H1 (cell line): Measurements from ENCODE around the gene SCAPER. TPM values are rescaled to one million over a fixed set of nuclear protein-coding genes. Genes with fewer than 3 reads are reported as not detected.

Experiments used
- CTCF ChIA-PET: fragments of 300-600 bp; sonication (Branson Sonifier 250); formaldehyde crosslinking; loops from one replicate; lab custom pipeline; 2021; ENCODE audit not compliant: partially characterized antibody; lab: Charles Lee
- POLR2A ChIA-PET: fragments of 300-600 bp; sonication (Branson Sonifier 250); formaldehyde crosslinking; loops from one replicate; lab custom pipeline; 2021; ENCODE audit warnings: inconsistent platforms; ENCODE audit not compliant: partially characterized antibody; lab: Charles Lee
- DNase-seq, 2 experiments: peaks; one replicate each; pipeline versions ENCODE4 v3.0.0 to v3.0.0-alpha.2; 2010 to 2022; ENCODE audit warnings: low spot score in 2 of 2, low read depth in 1 of 2, mixed read lengths in 1 of 2
- FAIRE-seq: peaks from 2 replicates; lab custom pipeline; 2011; peaks lifted over from hg19 to GRCh38; lab: Jason Lieb, UNC
- H2AFZ ChIP-seq: 2 replicates; pipeline ENCODE4 v1.8.1; 2012; ENCODE audit warnings: low read length, inconsistent platforms
- H2AK5ac ChIP-seq: 2 replicates; pipeline ENCODE4 v1.6.1; 2013; ENCODE audit warnings: low read depth, low read length
- H2BK120ac ChIP-seq: replicated peaks from 2 replicates; pipeline ENCODE3; 2013; ENCODE audit warnings: low read depth, low read length, inconsistent platforms
- H2BK12ac ChIP-seq: 2 replicates; pipeline ENCODE4 v1.6.1; 2013; ENCODE audit warnings: low read depth, low read length
- H2BK15ac ChIP-seq: 2 replicates; pipeline ENCODE4 v1.6.1; 2013; ENCODE audit warnings: low read length
- H2BK20ac ChIP-seq: 2 replicates; pipeline ENCODE4 v1.6.1; 2013; ENCODE audit warnings: low read length
- H2BK5ac ChIP-seq: 2 replicates; pipeline ENCODE4 v1.6.1; 2013; ENCODE audit warnings: low read depth, low read length
- H3K14ac ChIP-seq: 2 replicates; pipeline ENCODE4 v1.6.1; 2013; ENCODE audit warnings: inconsistent platforms; ENCODE audit not compliant: insufficient read length
- H3K18ac ChIP-seq: 2 replicates; pipeline ENCODE4 v1.6.1; 2013; ENCODE audit warnings: low read length; ENCODE audit errors: extremely low read depth
- H3K23ac ChIP-seq: 2 replicates; pipeline ENCODE4 v1.6.1; 2013; ENCODE audit warnings: inconsistent platforms; ENCODE audit not compliant: insufficient read length
- H3K23me2 ChIP-seq: 2 replicates; pipeline ENCODE4 v1.6.1; 2013; ENCODE audit warnings: low read depth, low read length
- H3K27ac ChIP-seq: 2 replicates; pipeline ENCODE4 v1.6.1; 2011; ENCODE audit warnings: low read depth, low read length, inconsistent platforms
- H3K27me3 ChIP-seq, 4 experiments: replicated peaks in 1 of 4; 1 replicate in 1 of 4; 2 replicates in 3 of 4; pipeline versions ENCODE4 v1.6.1 to v1.8.1; 2011 to 2013; ENCODE audit warnings: low read length in 3 of 4, mild to moderate bottlenecking in 3 of 4, inconsistent platforms in 2 of 4, mixed read lengths in 2 of 4, moderate library complexity in 1 of 4; ENCODE audit not compliant: control insufficient read depth in 3 of 4, insufficient read depth in 3 of 4; ENCODE audit errors: extremely low read depth in 1 of 4
- H3K36me3 ChIP-seq, 4 experiments: 2 replicates each; pipeline versions ENCODE4 v1.6.1 to v1.8.1; 2011 to 2013; ENCODE audit warnings: mild to moderate bottlenecking in 4 of 4, low read length in 3 of 4, moderate library complexity in 2 of 4, control low read depth in 1 of 4, inconsistent platforms in 1 of 4; ENCODE audit not compliant: insufficient read depth in 4 of 4, control insufficient read depth in 2 of 4
- H3K4ac ChIP-seq: replicated peaks from 2 replicates; pipeline ENCODE3; 2013; ENCODE audit warnings: low read length, low read depth, mixed read lengths, inconsistent platforms; ENCODE audit not compliant: insufficient read length
- H3K4me1 ChIP-seq, 4 experiments: replicated peaks in 1 of 4; 1 replicate in 1 of 4; 2 replicates in 3 of 4; pipeline versions ENCODE4 v1.6.1 to v1.8.1; 2011 to 2013; ENCODE audit warnings: low read length in 3 of 4, inconsistent platforms in 2 of 4, mixed read lengths in 1 of 4; ENCODE audit not compliant: insufficient read depth in 4 of 4, control insufficient read depth in 3 of 4
- H3K4me2 ChIP-seq, 2 experiments: 2 replicates each; pipeline versions ENCODE4 v1.6.1 to v1.8.1; 2011 to 2013; ENCODE audit warnings: low read depth in 2 of 2, low read length in 2 of 2, control low read depth in 1 of 2, inconsistent platforms in 1 of 2, mild to moderate bottlenecking in 1 of 2; ENCODE audit not compliant: insufficient read depth in 1 of 2
- H3K4me3 ChIP-seq, 4 experiments: fragments of 200-600, 300-600 bp in 1 of 4; sonication (generic), shearing (Covaris generic), sonication (Bioruptor Twin) in 1 of 4; 2 replicates each; pipeline versions ENCODE4 v1.5.1 to v1.8.1; 2011 to 2016; ENCODE audit warnings: low read length in 4 of 4, low read depth in 3 of 4, control low read depth in 2 of 4, inconsistent platforms in 2 of 4, mild to moderate bottlenecking in 2 of 4, mixed read lengths in 1 of 4, moderate library complexity in 1 of 4; ENCODE audit not compliant: insufficient read depth in 2 of 4; ENCODE audit errors: extremely low read depth in 1 of 4
- H3K56ac ChIP-seq: replicated peaks from 2 replicates; pipeline ENCODE3; 2013; ENCODE audit warnings: low read depth, mild to moderate bottlenecking, mixed read lengths, low read length, inconsistent platforms; ENCODE audit not compliant: insufficient read length
- H3K79me1 ChIP-seq: 2 replicates; pipeline ENCODE4 v1.6.1; 2013; ENCODE audit warnings: low read depth, low read length, control low read depth
- H3K79me2 ChIP-seq, 2 experiments: 2 replicates each; pipeline versions ENCODE4 v1.6.1 to v1.8.1; 2012 to 2013; ENCODE audit warnings: low read length in 2 of 2, mild to moderate bottlenecking in 2 of 2, inconsistent platforms in 1 of 2; ENCODE audit not compliant: insufficient read depth in 2 of 2, control insufficient read depth in 1 of 2
- H3K9ac ChIP-seq, 4 experiments: replicated peaks in 1 of 4; 1 replicate in 1 of 4; 2 replicates in 3 of 4; pipeline versions ENCODE4 v1.6.1 to v1.8.1; 2011 to 2013; ENCODE audit warnings: low read depth in 3 of 4, low read length in 3 of 4, control low read depth in 2 of 4, mild to moderate bottlenecking in 2 of 4, moderate library complexity in 2 of 4, inconsistent platforms in 1 of 4; ENCODE audit errors: extremely low read depth in 1 of 4
- H3K9me3 ChIP-seq, 2 experiments: 2 replicates each; pipeline versions ENCODE4 v1.6.1 to v1.8.1; 2012 to 2013; ENCODE audit warnings: mild to moderate bottlenecking in 2 of 2, moderate library complexity in 2 of 2, control low read depth in 1 of 2, inconsistent platforms in 1 of 2, low read depth in 1 of 2, low read length in 1 of 2, mixed read lengths in 1 of 2; ENCODE audit not compliant: insufficient read depth in 2 of 2
- H4K20me1 ChIP-seq, 2 experiments: replicated peaks in 1 of 2; 2 replicates each; pipeline versions ENCODE3 to v1.8.1; 2011 to 2013; ENCODE audit warnings: inconsistent platforms in 2 of 2, low read length in 2 of 2, mild to moderate bottlenecking in 1 of 2; ENCODE audit not compliant: insufficient read depth in 2 of 2, control insufficient read depth in 1 of 2
- H4K5ac ChIP-seq: 2 replicates; pipeline ENCODE4 v1.6.1; 2013; ENCODE audit warnings: low read length, low read depth, mixed read lengths, inconsistent platforms; ENCODE audit not compliant: insufficient read length
- H4K8ac ChIP-seq: 2 replicates; pipeline ENCODE4 v1.8.0; 2013; ENCODE audit warnings: mild to moderate bottlenecking, moderate library complexity, low read length, inconsistent platforms; ENCODE audit not compliant: insufficient read depth; ENCODE audit errors: extremely low read depth
- H4K91ac ChIP-seq: replicated peaks from 2 replicates; pipeline ENCODE3; 2013; ENCODE audit warnings: low read length, mixed read lengths, inconsistent platforms; ENCODE audit not compliant: insufficient read length
- ATF2 ChIP-seq: IDR thresholded peaks from 2 replicates; pipeline ENCODE4 v1.6.1; 2012; ENCODE audit warnings: low read length, inconsistent platforms
- BRCA1 ChIP-seq: IDR thresholded peaks from 2 replicates; pipeline ENCODE4 v1.6.1; 2012; ENCODE audit warnings: low read depth, low read length, improper control_type of control experiment
- CBX8 ChIP-seq: fragments of 300-800, 300-1000 bp; sonication (generic); IDR thresholded peaks from 2 replicates; pipeline ENCODE4 v1.7.1; 2016; ENCODE audit warnings: low read depth, low read length, borderline replicate concordance
- CEBPB ChIP-seq: IDR thresholded peaks from 2 replicates; pipeline ENCODE4 v1.6.1; 2012; ENCODE audit warnings: low read depth, low read length
- EP300 ChIP-seq, 2 experiments: IDR thresholded peaks; 1 replicate in 1 of 2; 2 replicates in 1 of 2; pipeline ENCODE4 v1.6.1; 2011 to 2012; ENCODE audit warnings: low read depth in 2 of 2, low read length in 2 of 2, mild to moderate bottlenecking in 2 of 2, borderline replicate concordance in 1 of 2, inconsistent platforms in 1 of 2, moderate library complexity in 1 of 2
- JUND ChIP-seq: IDR thresholded peaks from 2 replicates; pipeline ENCODE4 v1.6.1; 2011; ENCODE audit warnings: mild to moderate bottlenecking, improper control_type of control experiment, low read length
- PHF8 ChIP-seq: fragments of 200-600 bp; sonication (generic); conservative IDR thresholded peaks from 2 replicates; pipeline ENCODE4 v1.7.1; 2012; ENCODE audit warnings: low read depth, mild to moderate bottlenecking, inconsistent platforms, low read length, moderate library complexity
- POU5F1 ChIP-seq: IDR thresholded peaks from 2 replicates; pipeline ENCODE4 v1.6.1; 2011; ENCODE audit warnings: low read depth, mild to moderate bottlenecking, low read length, moderate library complexity
- RXRA ChIP-seq: IDR thresholded peaks from 2 replicates; pipeline ENCODE4 v1.6.1; 2011; ENCODE audit warnings: low read depth, mild to moderate bottlenecking, low read length, moderate library complexity; ENCODE audit not compliant: insufficient read depth
- SP4 ChIP-seq: IDR thresholded peaks from 2 replicates; pipeline ENCODE4 v1.6.1; 2012; ENCODE audit warnings: low read length, inconsistent platforms
- SRF ChIP-seq: IDR thresholded peaks from 2 replicates; pipeline ENCODE4 v1.6.1; 2011; ENCODE audit warnings: mild to moderate bottlenecking, low read depth, low read length, moderate library complexity
- USF2 ChIP-seq: IDR thresholded peaks from 2 replicates; pipeline ENCODE4 v1.6.1; 2011; ENCODE audit warnings: low read length, improper control_type of control experiment
- WGBS, 2 experiments: shearing (Covaris generic) in 1 of 2; methylation state at CpG; one replicate each; pipeline versions ENCODE4 v1.1.6 to v1.1.7; 2013 to 2015; ENCODE audit warnings: low lambda C conversion rate in 2 of 2, mixed read lengths in 2 of 2, inconsistent platforms in 1 of 2, low coverage in 1 of 2, missing lambda C conversion rate in 1 of 2; ENCODE audit not compliant: insufficient replicate concordance in 2 of 2, insufficient coverage in 1 of 2, insufficient read length in 1 of 2; ENCODE audit errors: extremely low coverage in 1 of 2, missing lambda C conversion rate in 1 of 2; 5-methylcytosine and 5-hydroxymethylcytosine counted together
- polyA plus RNA-seq, 7 experiments: library from polyadenylated mRNA; depleted of rRNA in 3 of 7; stranded (reverse) in 5 of 7; unstranded in 2 of 7; fragments of >200 nt in 5 of 7; fragments of 200-250 nt in 2 of 7; gene quantifications; 1 replicate in 5 of 7; 2 replicates in 1 of 7; 4 replicates in 1 of 7; pipeline versions ENCODE4 v1.2.1 to v1.2.3, GENCODE V29; 2011 to 2013; ENCODE audit warnings: missing spikeins in 2 of 7, mixed read lengths in 2 of 7
- total RNA-seq: library from RNA; stranded (reverse); fragmentation: NEBNext Ultra II Directional; extraction: Animal tissue kit (Norgen Biotek cat#: 25700); gene quantifications from 2 replicates; pipeline ENCODE4 v1.2.1, GENCODE V29; 2021

The SCAPER gene
- total and polyA plus RNA-seq, 2 of the 8 experiments (the other 6 are each of a cell fraction or from before 2014, with no cell fraction given), result 1.6 to 6.8 TPM

GRCh38 chr15:76325704-76326103 is 579.4 kb downstream of the SCAPER start:
- H3K9ac ChIP-seq, result no peak overlapping the region
- H2AFZ ChIP-seq, result no peak overlapping the region
- no peak overlapping the region for H4K8ac ChIP-seq
- H3K4me2 ChIP-seq, result no peak overlapping the region
- no peak overlapping the region for H3K14ac ChIP-seq
- H2BK120ac ChIP-seq, result no peak overlapping the region
- H4K91ac ChIP-seq, result no peak overlapping the region
- H4K5ac ChIP-seq, result no peak overlapping the region
- H2BK5ac ChIP-seq, result no peak overlapping the region
- H2AK5ac ChIP-seq, result no peak overlapping the region
- ChIA-PET CTCF (interaction anchor here (6.3 kb wide), 1 partner anchor 91 kb away, joined by 55 read pairs; no protein-coding TSS in a partner anchor), POLR2A (no interaction called here)
- WGBS, 2 experiments, result 86% methylated on average over 2 of the region's 2 CpGs; no CpG with 5 or more reads in 1 of the 2 experiments
- H3K9me3 ChIP-seq, result no peaks in the 10 kb centered on the region
- no peak for DNase-seq
- H3K27me3 ChIP-seq, result no peaks in the 10 kb centered on the region; a peak in 1 of 7 replicates
- no peak overlapping the region for H2BK15ac ChIP-seq
- H3K4me3 ChIP-seq, result no peak overlapping the region
- no peak overlapping the region for H3K27ac ChIP-seq
- no peak overlapping the region for H3K56ac ChIP-seq
- no peaks in the 10 kb centered on the region for H3K23me2 ChIP-seq
- no peak overlapping the region for H2BK20ac ChIP-seq
- no peaks in the 10 kb centered on the region for H3K79me2 ChIP-seq
- H3K23ac ChIP-seq, result no peak overlapping the region
- H3K4me1 ChIP-seq, result peaks cover 0 to 3% (median 0%) of the 10 kb centered on the region in 4 experiments; a peak in 2 of 7 replicates
- H3K18ac ChIP-seq, result no peak overlapping the region
- H2BK12ac ChIP-seq, result no peak overlapping the region
- no peaks in the 10 kb centered on the region for H3K79me1 ChIP-seq
- no peaks in the 10 kb centered on the region for H3K36me3 ChIP-seq
- no peak for FAIRE-seq
- no peak overlapping the region for H3K4ac ChIP-seq
- H4K20me1 ChIP-seq, result no peaks in the 10 kb centered on the region
- TF ChIP-seq ATF2, result no peak
- TF ChIP-seq RXRA, result no peak
- no peak for TF ChIP-seq SP4
- TF ChIP-seq PHF8, result no peak
- TF ChIP-seq EP300 (IDR thresholded peaks at IDR 0.05; ENCODE audit: borderline replicate concordance in 1 of 2, low read depth in 2 of 2, low read length in 2 of 2), result no peak
- no peak for TF ChIP-seq POU5F1
- TF ChIP-seq CBX8, result no peak
- no peak for TF ChIP-seq USF2
- TF ChIP-seq SRF, result no peak
- no peak for TF ChIP-seq JUND
- no peak for TF ChIP-seq CEBPB
- no peak for TF ChIP-seq BRCA1
